DMS53 (cell line): ENCODE data around the gene SGCA.

Source experiments
- DNase-seq: peaks from one replicate; lab custom pipeline; 2025; lab: John Stamatoyannopoulos, UW

SGCA gene

GRCh38 chr17:50209472-50210239 is 43.9 kb downstream of the SGCA start:
- DNase-seq = no peak

GRCh38 chr17:50210240-50211225 is 44.7 kb downstream of the SGCA start:
- DNase-seq = no peak

GRCh38 chr17:50211249-50212120 is 45.7 kb downstream of the SGCA start:
- no peak for DNase-seq

GRCh38 chr17:50212121-50212843 is 46.5 kb downstream of the SGCA start:
- no peak for DNase-seq

- no peak for DNase-seq
These were observed 47.5 kb downstream of the SGCA start for GRCh38 chr17:50213026-50214022.

- no peak for DNase-seq
These were observed 49.4 kb downstream of the SGCA start for GRCh38 chr17:50214976-50215760.

GRCh38 chr17:50217591-50217990 is 51.8 kb downstream of the SGCA start:
- DNase-seq = no peak

GRCh38 chr17:50218071-50218759 is 52.4 kb downstream of the SGCA start:
- no peak for DNase-seq

GRCh38 chr17:50218771-50219315 is 53.0 kb downstream of the SGCA start:
- no peak for DNase-seq

GRCh38 chr17:50219342-50219741 is 53.5 kb downstream of the SGCA start:
- no peak for DNase-seq

GRCh38 chr17:50219939-50220465 is 54.2 kb downstream of the SGCA start:
- no peak for DNase-seq

GRCh38 chr17:50220811-50221210 is 55.0 kb downstream of the SGCA start:
- DNase-seq = no peak

GRCh38 chr17:50221266-50221863 is 55.6 kb downstream of the SGCA start:
- DNase-seq = no peak

- no peak for DNase-seq
These were observed 56.2 kb downstream of the SGCA start for GRCh38 chr17:50221864-50222545.

GRCh38 chr17:50222922-50223321 is 57.1 kb downstream of the SGCA start:
- DNase-seq = no peak
